WERI-Rb-1 (cell line): ENCODE data around the gene THBS4.

Source experiments
- DNase-seq: peaks from one replicate; pipeline ENCODE4 v3.0.0-alpha.2; 2020
- H3K27ac ChIP-seq: fragments of 250-450 bp; sonication (Bioruptor Pico); 2 replicates; pipeline ENCODE4 v1.5.1; 2020; ENCODE audit warnings: mild to moderate bottlenecking, moderate library complexity
- H3K27me3 ChIP-seq: fragments of 250-450 bp; sonication (Bioruptor Pico); 2 replicates; pipeline ENCODE4 v1.5.1; 2021; ENCODE audit warnings: mild to moderate bottlenecking, low read depth, moderate library complexity; ENCODE audit not compliant: insufficient read depth, severe bottlenecking
- H3K36me3 ChIP-seq: fragments of 250-450 bp; sonication (Bioruptor Pico); 2 replicates; pipeline ENCODE4 v1.5.1; 2020; ENCODE audit warnings: mild to moderate bottlenecking, moderate library complexity
- H3K4me3 ChIP-seq: 2 replicates; pipeline ENCODE4 v1.5.1; 2011; ENCODE audit warnings: low read depth, mild to moderate bottlenecking, control low read depth, low read length
- H3K9me3 ChIP-seq: fragments of 250-450 bp; sonication (Bioruptor Pico); 2 replicates; pipeline ENCODE4 v1.5.1; 2021; ENCODE audit warnings: mild to moderate bottlenecking, moderate library complexity; ENCODE audit not compliant: severe bottlenecking
- TF ChIP-seq, protein P1 (sequence below): IDR thresholded peaks from 2 replicates; pipeline ENCODE4 v1.5.1; 2011; ENCODE audit warnings: low read depth, mild to moderate bottlenecking, control low read depth, inconsistent platforms, low read length

The THBS4 gene

DNA sequence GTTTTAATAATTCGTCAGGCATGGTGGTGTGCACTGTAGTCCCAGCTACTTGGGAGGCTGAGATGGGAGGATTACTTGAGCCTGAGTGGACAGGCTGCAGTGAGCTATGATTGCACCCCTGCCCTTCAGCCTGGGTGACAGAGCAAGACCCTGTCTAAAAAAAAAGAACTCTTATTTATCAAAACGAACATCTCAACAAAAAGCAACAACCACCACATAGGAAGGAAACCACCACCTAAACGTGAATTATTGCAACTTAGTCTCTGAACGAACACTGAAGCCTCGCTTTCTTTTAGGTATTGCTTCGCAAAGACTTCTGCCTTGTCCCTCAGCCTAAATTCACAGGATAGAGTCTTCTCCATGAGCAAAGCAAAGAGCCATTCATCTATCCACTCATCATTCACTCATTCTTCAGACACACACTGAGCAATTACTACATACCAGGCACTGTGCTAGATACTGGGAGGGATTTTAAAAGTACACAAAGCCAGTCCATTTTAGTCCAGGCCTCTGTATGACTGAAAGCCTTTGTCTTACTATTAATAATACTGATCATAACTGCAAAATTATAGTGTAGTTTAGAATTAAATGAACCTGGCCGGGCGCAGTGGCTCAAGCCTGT, 57.4 kb downstream of the THBS4 start:
- Histone ChIP-seq H3K27ac (no peak overlapping the region), H3K36me3 (no peaks in the 10 kb centered on the region), H3K27me3 (no peaks in the 10 kb centered on the region), H3K4me3 (no peak overlapping the region), H3K9me3 (no peaks in the 10 kb centered on the region)
- DNase-seq: no peak
- TF ChIP-seq, protein P1, sequence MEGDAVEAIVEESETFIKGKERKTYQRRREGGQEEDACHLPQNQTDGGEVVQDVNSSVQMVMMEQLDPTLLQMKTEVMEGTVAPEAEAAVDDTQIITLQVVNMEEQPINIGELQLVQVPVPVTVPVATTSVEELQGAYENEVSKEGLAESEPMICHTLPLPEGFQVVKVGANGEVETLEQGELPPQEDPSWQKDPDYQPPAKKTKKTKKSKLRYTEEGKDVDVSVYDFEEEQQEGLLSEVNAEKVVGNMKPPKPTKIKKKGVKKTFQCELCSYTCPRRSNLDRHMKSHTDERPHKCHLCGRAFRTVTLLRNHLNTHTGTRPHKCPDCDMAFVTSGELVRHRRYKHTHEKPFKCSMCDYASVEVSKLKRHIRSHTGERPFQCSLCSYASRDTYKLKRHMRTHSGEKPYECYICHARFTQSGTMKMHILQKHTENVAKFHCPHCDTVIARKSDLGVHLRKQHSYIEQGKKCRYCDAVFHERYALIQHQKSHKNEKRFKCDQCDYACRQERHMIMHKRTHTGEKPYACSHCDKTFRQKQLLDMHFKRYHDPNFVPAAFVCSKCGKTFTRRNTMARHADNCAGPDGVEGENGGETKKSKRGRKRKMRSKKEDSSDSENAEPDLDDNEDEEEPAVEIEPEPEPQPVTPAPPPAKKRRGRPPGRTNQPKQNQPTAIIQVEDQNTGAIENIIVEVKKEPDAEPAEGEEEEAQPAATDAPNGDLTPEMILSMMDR: no peak

DNA sequence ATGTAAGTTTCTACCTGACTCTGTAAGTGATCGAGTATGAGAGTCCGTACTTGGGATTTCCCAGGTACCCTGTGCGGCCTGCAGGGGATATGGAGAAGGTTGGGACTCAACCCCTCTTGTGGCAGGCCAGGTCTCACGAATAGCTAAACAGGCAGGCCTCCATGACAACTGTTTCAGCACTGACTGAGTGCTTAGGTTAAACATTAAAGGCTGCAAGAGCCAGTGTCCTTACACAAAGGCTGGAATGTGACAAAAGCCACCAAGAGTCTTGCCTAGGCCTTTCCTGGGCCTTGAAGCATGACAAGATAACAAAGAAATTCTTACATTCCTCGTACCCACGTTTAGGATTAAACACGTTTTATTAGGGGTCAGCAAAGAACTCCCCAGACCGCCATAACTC, 58.6 kb downstream of the THBS4 start:
- DNase-seq: no peak
- H3K4me3 ChIP-seq: no peak overlapping the region
- H3K9me3 ChIP-seq: no peaks in the 10 kb centered on the region
- TF ChIP-seq, protein P1: no peak
- H3K36me3 ChIP-seq: no peaks in the 10 kb centered on the region
- no peaks in the 10 kb centered on the region for H3K27me3 ChIP-seq
- no peak overlapping the region for H3K27ac ChIP-seq

GRCh38 chr5:80094236-80094738, 59.1 kb downstream of the THBS4 start:
- Histone ChIP-seq H3K27ac (no peak overlapping the region), H3K36me3 (no peaks in the 10 kb centered on the region)
- TF ChIP-seq, protein P1: no peak

DNA sequence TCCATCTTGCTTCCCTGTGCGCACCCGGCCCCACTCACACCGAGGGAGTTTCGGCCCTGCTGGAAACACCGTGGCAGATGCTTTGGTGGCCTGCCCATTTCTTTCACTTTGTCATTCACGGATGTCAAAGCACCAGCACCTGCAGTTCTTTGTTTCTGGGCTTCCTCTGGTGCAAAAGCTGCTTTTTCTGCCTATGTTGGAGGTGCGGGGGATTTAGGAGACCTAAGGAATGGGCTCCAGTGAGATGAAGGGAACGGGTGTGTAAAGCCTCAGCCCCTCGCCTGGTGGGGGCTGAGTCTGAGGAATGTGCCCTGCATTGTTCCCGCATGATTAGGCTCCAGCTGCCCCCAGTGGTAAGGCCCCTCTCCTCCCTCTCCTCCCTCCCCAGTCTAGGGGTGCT, 62.3 kb downstream of the THBS4 start:
- Histone ChIP-seq H3K9me3 (no peaks in the 10 kb centered on the region), H3K36me3 (no peaks in the 10 kb centered on the region), H3K27ac (no peak overlapping the region), H3K27me3 (no peaks in the 10 kb centered on the region), H3K4me3 (no peak overlapping the region)
- TF ChIP-seq, protein P1: no peak
- DNase-seq: no peak

More at GRCh38 chr5:80094236-80094738, 59.1 kb downstream of the THBS4 start:
- no peaks in the 10 kb centered on the region for H3K9me3 ChIP-seq
- no peak overlapping the region for H3K4me3 ChIP-seq
- no peak for DNase-seq
- no peaks in the 10 kb centered on the region for H3K27me3 ChIP-seq

DNA sequence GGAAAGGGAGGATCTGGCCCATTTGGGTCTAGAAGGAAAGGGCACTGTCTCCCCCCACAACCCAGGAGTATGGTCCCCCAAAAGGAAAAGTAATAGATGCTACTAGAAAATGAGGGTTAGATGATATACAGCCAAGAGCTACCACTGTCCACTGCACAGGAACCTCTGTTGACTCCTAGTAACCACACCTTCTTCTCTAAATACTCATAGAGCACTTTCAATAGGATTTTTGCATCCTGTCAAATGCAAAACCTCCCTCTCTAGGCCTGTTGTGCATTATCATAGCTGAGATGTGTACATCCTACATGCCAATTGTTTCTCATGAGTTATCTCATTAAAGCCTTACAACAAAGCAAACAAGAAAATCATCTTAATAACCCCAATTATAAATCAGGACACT, 66.8 kb downstream of the THBS4 start:
- Histone ChIP-seq H3K27ac (no peak overlapping the region), H3K9me3 (no peaks in the 10 kb centered on the region), H3K36me3 (no peaks in the 10 kb centered on the region), H3K4me3 (no peak overlapping the region), H3K27me3 (no peaks in the 10 kb centered on the region)
- TF ChIP-seq, protein P1: no peak
- DNase-seq: no peak

- H3K27ac ChIP-seq: no peak overlapping the region
- TF ChIP-seq, protein P1: no peak
Observed at GRCh38 chr5:80103371-80103770, 68.2 kb downstream of the THBS4 start.

More at GRCh38 chr5:80103371-80103770, 68.2 kb downstream of the THBS4 start:
- DNase-seq: no peak
- Histone ChIP-seq H3K4me3 (no peak overlapping the region), H3K27me3 (no peaks in the 10 kb centered on the region), H3K36me3 (no peaks in the 10 kb centered on the region), H3K9me3 (no peaks in the 10 kb centered on the region)
